ENCODE measurements around the gene EHMT2. TPM values are rescaled to one million over a fixed set of nuclear protein-coding genes. Genes with fewer than 3 reads are reported as not detected.

The EHMT2 gene
- total RNA-seq, 3 donors from 2014 or later (not counting 1 experiment from before 2014, with no cell fraction given), result 49.3 to 56.6 (median 55.8) TPM

- Histone ChIP-seq H3K27me3 (ENCODE audit: control insufficient read depth, insufficient read depth, low read length) (no peaks in the 10 kb centered on the region), H3K4me1 (ENCODE audit: control insufficient read depth, insufficient read depth, low read length) (peaks cover 38% of the 10 kb centered on the region), H3K9me3 (ENCODE audit: control insufficient read depth, insufficient read depth, low read length) (no peaks in the 10 kb centered on the region), H3K36me3 (ENCODE audit: control insufficient read depth, insufficient read depth, low read length) (no peaks in the 10 kb centered on the region), H3K4me3 (ENCODE audit: low read length) (no peak overlapping the region), H3K27ac (ENCODE audit: low read length) (no peak overlapping the region)
- ATAC-seq, result no peak
- Mint-ChIP-seq H3K4me3 (peak overlapping the region; percentile 50), H3K27me3 (ENCODE audit: low read depth in 2 of 2) (peaks cover 0 to 5% of the 10 kb centered on the region in 2 donors), H3K4me1 (peaks cover 16 to 30% of the 10 kb centered on the region in 2 donors), H3K27ac (no peak overlapping the region), H3K36me3 (no peaks in the 10 kb centered on the region), H3K9me3 (no peaks in the 10 kb centered on the region)
- intact Hi-C loops (cut with micrococcal nuclease), result no loop called here
- 95% methylated on average over 2 of the region's 3 CpGs for WGBS (ENCODE audit: insufficient coverage)
- no peak for DNase-seq
- no peak for TF ChIP-seq CTCF (IDR thresholded peaks at IDR 0.05)
Observed at GRCh38 chr6:31903957-31904356, 6.5 kb upstream of the EHMT2 start.

GRCh38 chr6:31901953-31902643, 4.6 kb upstream of the EHMT2 start, which contains the start of gene ZBTB12:
Gene ZBTB12 (minus strand): TSS chr6:31902086. CDS start chr6:31901305, 781 bp downstream.
- Histone ChIP-seq H3K9me3 (ENCODE audit: control insufficient read depth, insufficient read depth, low read length) (no peaks in the 10 kb centered on the region), H3K27me3 (ENCODE audit: control insufficient read depth, insufficient read depth, low read length) (no peaks in the 10 kb centered on the region), H3K27ac (ENCODE audit: low read length) (peak within 1 kb of the TSS; percentile 65), H3K4me1 (ENCODE audit: control insufficient read depth, insufficient read depth, low read length) (peaks cover 45% of the 10 kb centered on the region), H3K4me3 (ENCODE audit: low read length) (peak within 1 kb of the TSS; percentile 71), H3K36me3 (ENCODE audit: control insufficient read depth, insufficient read depth, low read length) (no peaks in the 10 kb centered on the region)
- Mint-ChIP-seq H3K4me1 (peaks cover 27 to 42% of the 10 kb centered on the region in 2 donors), H3K27ac (peak within 1 kb of the TSS; percentile 2 to 56), H3K9me3 (no peaks in the 10 kb centered on the region), H3K4me3 (peak within 1 kb of the TSS; percentile 82), H3K27me3 (ENCODE audit: low read depth in 2 of 2) (peaks cover 0 to 5% of the 10 kb centered on the region in 2 donors), H3K36me3 (no peaks in the 10 kb centered on the region)
- intact Hi-C loops (cut with micrococcal nuclease), result no loop called here
- peak; percentile 59 to 75 (median 66) for ATAC-seq
- peak; percentile 74 to 93 for DNase-seq
- under 1% methylated on average over 71 of the region's 77 CpGs for WGBS (ENCODE audit: insufficient coverage)
- no peak for TF ChIP-seq CTCF (IDR thresholded peaks at IDR 0.05)

GRCh38 chr6:31901415-31901952, 4.0 kb upstream of the EHMT2 start:
- peak; percentile 35 to 85 for DNase-seq
- peak; percentile 4 to 6 (median 6) for ATAC-seq
- peak overlapping the region; percentile 31 for H3K4me3 Mint-ChIP-seq
- H3K9me3 Mint-ChIP-seq, result no peaks in the 10 kb centered on the region
- H3K36me3 ChIP-seq (ENCODE audit: control insufficient read depth, insufficient read depth, low read length), result no peaks in the 10 kb centered on the region
- H3K27me3 Mint-ChIP-seq (ENCODE audit: low read depth in 2 of 2), result peaks cover 0 to 5% of the 10 kb centered on the region in 2 donors
- peak overlapping the region in 1 of 2 donors; percentile 56 for H3K27ac Mint-ChIP-seq
- peaks cover 50% of the 10 kb centered on the region for H3K4me1 ChIP-seq (ENCODE audit: control insufficient read depth, insufficient read depth, low read length)
- 2% methylated on average over 36 of the region's 45 CpGs for WGBS (ENCODE audit: insufficient coverage)
- no peak for TF ChIP-seq CTCF (IDR thresholded peaks at IDR 0.05)
- H3K36me3 Mint-ChIP-seq, result no peaks in the 10 kb centered on the region
- H3K27ac ChIP-seq (ENCODE audit: low read length), result peak overlapping the region; percentile 17
- peaks cover 29 to 45% of the 10 kb centered on the region in 2 donors for H3K4me1 Mint-ChIP-seq
- no peaks in the 10 kb centered on the region for H3K9me3 ChIP-seq (ENCODE audit: control insufficient read depth, insufficient read depth, low read length)
- no peaks in the 10 kb centered on the region for H3K27me3 ChIP-seq (ENCODE audit: control insufficient read depth, insufficient read depth, low read length)
- intact Hi-C loops (cut with micrococcal nuclease), result no loop called here
- peak overlapping the region; percentile 40 for H3K4me3 ChIP-seq (ENCODE audit: low read length)

All from natural killer cell (primary cell).